Osteoblast (primary cell): ENCODE data around the gene SCN4A. TPM values are rescaled to one million over a fixed set of nuclear protein-coding genes. Genes with fewer than 3 reads are reported as not detected.

Source experiments
- DNase-seq: peaks from one replicate; pipeline ENCODE4 v3.0.0; 2011; ENCODE audit warnings: low spot score, mixed read lengths; ENCODE audit not compliant: insufficient read length; ENCODE audit errors: missing footprints
- H2AFZ ChIP-seq: 2 replicates; pipeline ENCODE4 v1.6.0; 2011; ENCODE audit warnings: mild to moderate bottlenecking, low read length
- H3K27ac ChIP-seq: 2 replicates; pipeline ENCODE4 v1.5.1; 2011; ENCODE audit warnings: mild to moderate bottlenecking, low read depth, low read length, moderate library complexity
- H3K27me3 ChIP-seq: 2 replicates; pipeline ENCODE4 v1.6.0; 2012; ENCODE audit warnings: mild to moderate bottlenecking, control low read depth, inconsistent platforms, low read length, moderate library complexity; ENCODE audit not compliant: insufficient read depth
- H3K36me3 ChIP-seq: 2 replicates; pipeline ENCODE4 v1.5.1; 2011; ENCODE audit warnings: mild to moderate bottlenecking, low read length, control low read depth, moderate library complexity; ENCODE audit not compliant: insufficient read depth
- H3K4me1 ChIP-seq: 2 replicates; pipeline ENCODE4 v1.5.1; 2011; ENCODE audit warnings: mild to moderate bottlenecking, low read length, control low read depth, moderate library complexity; ENCODE audit not compliant: insufficient read depth
- H3K4me2 ChIP-seq: 2 replicates; pipeline ENCODE4 v1.6.0; 2011; ENCODE audit warnings: mild to moderate bottlenecking, low read length; ENCODE audit not compliant: insufficient read depth
- H3K4me3 ChIP-seq: fragments of 200-600 bp; sonication (generic); 3 replicates; pipeline ENCODE4 v1.5.1; 2012; ENCODE audit warnings: mild to moderate bottlenecking, low read length, inconsistent platforms; ENCODE audit not compliant: insufficient read depth
- H3K79me2 ChIP-seq: 2 replicates; pipeline ENCODE4 v1.6.0; 2012; ENCODE audit warnings: mild to moderate bottlenecking, low read length, control low read depth, inconsistent platforms; ENCODE audit not compliant: insufficient read depth
- H3K9me3 ChIP-seq: 2 replicates; pipeline ENCODE4 v1.5.1; 2011; ENCODE audit warnings: low read depth, low read length, control low read depth
- H4K20me1 ChIP-seq: 2 replicates; pipeline ENCODE4 v1.6.0; 2012; ENCODE audit warnings: mild to moderate bottlenecking, low read length, control low read depth; ENCODE audit not compliant: insufficient read depth
- total RNA-seq: library from RNA; depleted of rRNA; stranded (reverse); fragments of >200 nt; gene quantifications from 2 replicates; pipeline ENCODE4 v1.2.3, GENCODE V29; 2012
- TF ChIP-seq, protein P1 (sequence below): IDR thresholded peaks from 2 replicates; pipeline ENCODE4 v1.5.1; 2011; ENCODE audit warnings: mild to moderate bottlenecking, low read depth, low read length, moderate library complexity; ENCODE audit errors: extremely low read depth

SCN4A gene
- total RNA-seq, 1 donor = not detected

DNA sequence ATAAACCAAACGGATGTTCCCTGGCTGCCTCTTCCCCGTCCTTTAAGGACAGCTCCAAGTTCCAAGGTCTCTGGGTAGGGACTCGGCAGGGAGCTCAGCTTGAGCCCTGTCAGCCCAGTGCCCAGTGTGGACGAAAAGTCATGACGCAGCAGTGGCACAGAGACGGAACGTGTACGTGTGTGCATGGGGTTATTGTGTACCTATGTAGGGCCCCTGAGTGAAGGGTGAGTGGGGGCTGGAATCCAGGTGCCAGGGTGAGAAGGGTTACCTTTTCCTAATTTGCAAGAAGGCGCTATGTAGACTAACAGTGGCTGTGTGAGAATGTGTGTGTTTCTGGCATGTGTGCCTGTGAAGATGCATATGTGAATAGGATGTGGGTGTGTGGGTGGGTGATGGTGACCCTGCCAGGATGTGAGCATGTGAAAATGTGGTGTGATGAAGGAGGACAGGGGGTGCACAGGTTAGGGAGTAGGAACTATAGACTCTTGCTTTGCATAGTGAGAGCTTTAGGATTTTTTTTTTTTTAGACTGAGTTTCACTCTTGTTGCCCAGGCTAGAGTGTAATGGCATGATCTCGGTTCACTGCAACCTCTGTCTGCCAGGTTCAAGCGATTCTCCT is 6.0 kb downstream of the SCN4A start:
- no peaks in the 10 kb centered on the region for H4K20me1 ChIP-seq
- H3K4me1 ChIP-seq = no peaks in the 10 kb centered on the region
- H3K9me3 ChIP-seq = no peaks in the 10 kb centered on the region
- no peak overlapping the region for H2AFZ ChIP-seq
- H3K36me3 ChIP-seq = no peaks in the 10 kb centered on the region
- H3K4me3 ChIP-seq = no peak overlapping the region
- TF ChIP-seq, protein P1, sequence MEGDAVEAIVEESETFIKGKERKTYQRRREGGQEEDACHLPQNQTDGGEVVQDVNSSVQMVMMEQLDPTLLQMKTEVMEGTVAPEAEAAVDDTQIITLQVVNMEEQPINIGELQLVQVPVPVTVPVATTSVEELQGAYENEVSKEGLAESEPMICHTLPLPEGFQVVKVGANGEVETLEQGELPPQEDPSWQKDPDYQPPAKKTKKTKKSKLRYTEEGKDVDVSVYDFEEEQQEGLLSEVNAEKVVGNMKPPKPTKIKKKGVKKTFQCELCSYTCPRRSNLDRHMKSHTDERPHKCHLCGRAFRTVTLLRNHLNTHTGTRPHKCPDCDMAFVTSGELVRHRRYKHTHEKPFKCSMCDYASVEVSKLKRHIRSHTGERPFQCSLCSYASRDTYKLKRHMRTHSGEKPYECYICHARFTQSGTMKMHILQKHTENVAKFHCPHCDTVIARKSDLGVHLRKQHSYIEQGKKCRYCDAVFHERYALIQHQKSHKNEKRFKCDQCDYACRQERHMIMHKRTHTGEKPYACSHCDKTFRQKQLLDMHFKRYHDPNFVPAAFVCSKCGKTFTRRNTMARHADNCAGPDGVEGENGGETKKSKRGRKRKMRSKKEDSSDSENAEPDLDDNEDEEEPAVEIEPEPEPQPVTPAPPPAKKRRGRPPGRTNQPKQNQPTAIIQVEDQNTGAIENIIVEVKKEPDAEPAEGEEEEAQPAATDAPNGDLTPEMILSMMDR = no peak
- no peak overlapping the region for H3K27ac ChIP-seq
- DNase-seq = no peak
- H3K27me3 ChIP-seq = peaks cover 5% of the 10 kb centered on the region
- no peak overlapping the region for H3K4me2 ChIP-seq
- H3K79me2 ChIP-seq = no peaks in the 10 kb centered on the region

DNA sequence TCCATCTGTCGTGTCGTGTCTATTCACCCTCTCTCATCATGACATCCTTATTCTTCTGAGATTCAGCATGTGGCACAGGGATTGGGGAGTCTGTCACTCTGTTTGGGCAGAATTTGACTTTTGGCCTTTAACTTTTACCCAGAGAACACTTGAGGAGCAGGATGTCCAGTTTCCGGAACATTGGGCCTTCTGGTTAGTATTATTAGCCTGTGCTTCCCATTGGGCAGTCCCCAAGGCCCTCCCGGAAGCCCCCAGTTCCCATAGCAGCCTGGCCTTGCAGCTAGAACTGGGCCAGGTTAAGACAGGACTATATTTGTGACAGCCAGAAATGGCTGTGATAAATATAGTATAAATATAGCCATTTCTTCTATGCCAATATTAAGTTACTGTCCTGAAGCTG is 9.6 kb downstream of the SCN4A start:
- Histone ChIP-seq H3K36me3 (no peaks in the 10 kb centered on the region), H3K9me3 (no peaks in the 10 kb centered on the region), H3K4me2 (no peak overlapping the region), H4K20me1 (no peaks in the 10 kb centered on the region), H2AFZ (no peak overlapping the region), H3K27me3 (no peaks in the 10 kb centered on the region), H3K27ac (no peak overlapping the region), H3K79me2 (no peaks in the 10 kb centered on the region), H3K4me1 (no peaks in the 10 kb centered on the region), H3K4me3 (no peak overlapping the region)
- TF ChIP-seq, protein P1 = no peak
- DNase-seq = no peak

DNA sequence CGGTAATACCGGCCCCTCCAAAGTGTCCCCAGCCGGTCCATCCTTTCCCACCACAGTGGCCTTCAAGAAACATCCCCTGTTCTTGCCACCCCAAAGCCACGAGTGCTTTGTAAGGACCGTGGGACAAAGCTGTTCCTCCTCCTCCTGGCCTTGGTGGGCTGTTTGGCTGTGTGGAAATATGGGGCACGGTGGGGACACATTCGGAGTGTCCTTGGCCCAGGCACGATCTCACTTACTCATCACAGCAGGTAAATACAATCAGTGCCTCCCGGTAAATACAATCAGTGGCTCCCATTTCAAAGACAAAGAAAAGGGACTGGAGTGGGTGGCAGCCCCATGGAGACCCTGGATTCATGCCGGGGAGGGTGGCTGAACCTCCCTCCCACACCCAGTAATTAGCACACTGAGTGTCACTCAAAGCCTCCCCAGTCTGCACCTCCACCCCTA is 10.4 kb downstream of the SCN4A start:
- no peak overlapping the region for H2AFZ ChIP-seq
- no peaks in the 10 kb centered on the region for H3K9me3 ChIP-seq
- H3K4me1 ChIP-seq = no peaks in the 10 kb centered on the region
- H3K27ac ChIP-seq = no peak overlapping the region
- DNase-seq = no peak
- H3K27me3 ChIP-seq = no peaks in the 10 kb centered on the region
- H3K4me2 ChIP-seq = no peak overlapping the region
- TF ChIP-seq, protein P1 = no peak
- no peaks in the 10 kb centered on the region for H3K79me2 ChIP-seq
- no peaks in the 10 kb centered on the region for H3K36me3 ChIP-seq
- H4K20me1 ChIP-seq = no peaks in the 10 kb centered on the region
- H3K4me3 ChIP-seq = no peak overlapping the region

DNA sequence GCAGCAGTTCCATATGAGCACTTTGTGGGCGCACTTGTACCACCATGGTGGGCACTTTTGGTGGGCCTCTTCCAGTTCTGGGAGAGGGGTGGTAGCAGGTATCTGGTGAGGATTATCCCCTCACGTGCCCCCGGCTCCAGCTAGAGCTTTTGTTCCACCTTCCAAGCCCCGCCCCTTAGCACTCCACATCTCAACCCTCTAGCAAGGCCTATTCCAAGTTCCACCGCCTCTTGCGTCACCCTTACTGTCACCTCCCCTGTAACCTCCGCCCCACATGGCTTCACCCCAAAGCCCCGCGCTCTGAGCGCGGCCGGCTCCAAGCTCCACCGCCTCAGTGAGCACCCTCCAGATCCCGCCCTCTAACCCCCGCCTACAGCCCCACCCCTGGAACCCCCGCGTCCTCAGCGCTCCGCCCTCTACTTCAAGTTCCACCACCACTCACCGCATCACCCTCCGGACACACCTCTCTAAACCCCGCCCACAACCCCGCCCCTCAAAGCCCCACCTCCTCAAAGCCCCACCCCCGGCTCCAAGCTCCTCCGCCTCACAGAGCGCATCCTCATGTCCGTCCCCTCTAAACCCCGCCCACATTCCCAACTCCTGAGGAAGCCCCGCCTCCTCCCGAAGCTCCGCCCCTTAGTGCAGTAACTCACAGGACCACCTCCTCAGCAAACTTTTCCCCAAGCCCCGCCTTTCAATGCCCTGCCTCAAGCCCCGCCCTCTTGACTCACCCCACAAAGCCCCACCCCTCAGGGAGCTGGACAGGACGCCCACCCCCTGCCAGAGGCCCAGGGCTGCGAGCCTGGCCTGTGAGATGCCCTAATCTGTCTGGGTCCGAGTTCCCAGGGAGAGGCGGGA is 11.1 kb downstream of the SCN4A start:
- Histone ChIP-seq H2AFZ (no peak overlapping the region), H3K27me3 (no peaks in the 10 kb centered on the region), H3K4me3 (no peak overlapping the region), H3K4me2 (no peak overlapping the region), H3K4me1 (no peaks in the 10 kb centered on the region), H3K9me3 (no peaks in the 10 kb centered on the region), H3K79me2 (no peaks in the 10 kb centered on the region), H4K20me1 (no peaks in the 10 kb centered on the region), H3K27ac (no peak overlapping the region), H3K36me3 (no peaks in the 10 kb centered on the region)
- DNase-seq = peak; percentile 89
- TF ChIP-seq, protein P1 = no peak
